Smooth muscle cell (in vitro differentiated cells): ENCODE data around the gene GPR132. TPM values are rescaled to one million over a fixed set of nuclear protein-coding genes. Genes with fewer than 3 reads are reported as not detected.

Source experiments
- DNase-seq: peaks from one replicate; lab custom pipeline; 2025; ENCODE audit not compliant: unreplicated experiment; lab: John Stamatoyannopoulos, UW
- H2AFZ ChIP-seq: fragments of 200-600 bp; sonication (generic); 2 replicates; pipeline ENCODE4 v1.6.0; 2016; ENCODE audit warnings: antibody characterized with exemption, low read depth, mild to moderate bottlenecking
- H3F3A ChIP-seq: fragments of 200-600 bp; sonication (generic); 2 replicates; pipeline ENCODE4 v1.6.0; 2017; ENCODE audit warnings: antibody characterized with exemption, low read depth
- H3K27ac ChIP-seq: fragments of 200-600 bp; sonication (generic); 2 replicates; pipeline ENCODE4 v1.5.1; 2016; ENCODE audit warnings: low read depth, mild to moderate bottlenecking
- H3K27me3 ChIP-seq: fragments of 200-600 bp; sonication (generic); 2 replicates; pipeline ENCODE4 v1.6.1; 2016; ENCODE audit warnings: low read depth, mild to moderate bottlenecking
- H3K36me3 ChIP-seq: fragments of 200-600 bp; sonication (generic); 2 replicates; pipeline ENCODE4 v1.5.1; 2016; ENCODE audit warnings: low read depth
- H3K4me1 ChIP-seq: fragments of 200-600 bp; sonication (generic); 2 replicates; pipeline ENCODE4 v1.5.1; 2016; ENCODE audit warnings: low read depth
- H3K4me2 ChIP-seq: fragments of 200-600 bp; sonication (generic); 2 replicates; pipeline ENCODE4 v1.6.0; 2016; ENCODE audit warnings: mild to moderate bottlenecking
- H3K4me3 ChIP-seq: fragments of 200-600 bp; sonication (generic); 2 replicates; pipeline ENCODE4 v1.5.1; 2016; ENCODE audit warnings: mild to moderate bottlenecking
- H3K79me2 ChIP-seq: fragments of 200-600 bp; sonication (generic); 2 replicates; pipeline ENCODE4 v1.6.0; 2016; ENCODE audit warnings: low read depth, mild to moderate bottlenecking
- H3K9ac ChIP-seq: fragments of 200-600 bp; sonication (generic); 2 replicates; pipeline ENCODE4 v1.6.0; 2016; ENCODE audit warnings: low read depth
- H3K9me3 ChIP-seq: fragments of 200-600 bp; sonication (generic); replicated peaks from 2 replicates; pipeline ENCODE4 v1.5.1; 2016; ENCODE audit warnings: low read depth
- H4K20me1 ChIP-seq: fragments of 200-600 bp; sonication (generic); 2 replicates; pipeline ENCODE4 v1.6.0; 2016; ENCODE audit warnings: low read depth
- WGBS: methylation state at CpG from one replicate; pipeline ENCODE4 v1.1.7; 2016; ENCODE audit warnings: low lambda C conversion rate; 5-methylcytosine and 5-hydroxymethylcytosine counted together
- polyA plus RNA-seq: library from polyadenylated mRNA; unstranded; fragments of >200 nt; fragmentation: Nextera tagmentation; extraction: Ambion mirVana; gene quantifications from 2 replicates; pipeline ENCODE4 v1.2.1, GENCODE V29; 2016
- total RNA-seq: library from RNA; depleted of rRNA; stranded (reverse); fragments of >200 nt; gene quantifications from 2 replicates; pipeline ENCODE4 v1.2.3, GENCODE V29; 2014
- TF ChIP-seq, protein P1 (sequence below): fragments of 200-600 bp; sonication (generic); IDR thresholded peaks from 2 replicates; pipeline ENCODE4 v1.5.1; 2017; ENCODE audit warnings: borderline replicate concordance, mild to moderate bottlenecking, antibody characterized with exemption; ENCODE audit not compliant: insufficient read depth, poor library complexity, severe bottlenecking

Gene GPR132
- total and polyA plus RNA-seq, 2 experiments from 2014 or later: 0.18 to 0.62 TPM

DNA sequence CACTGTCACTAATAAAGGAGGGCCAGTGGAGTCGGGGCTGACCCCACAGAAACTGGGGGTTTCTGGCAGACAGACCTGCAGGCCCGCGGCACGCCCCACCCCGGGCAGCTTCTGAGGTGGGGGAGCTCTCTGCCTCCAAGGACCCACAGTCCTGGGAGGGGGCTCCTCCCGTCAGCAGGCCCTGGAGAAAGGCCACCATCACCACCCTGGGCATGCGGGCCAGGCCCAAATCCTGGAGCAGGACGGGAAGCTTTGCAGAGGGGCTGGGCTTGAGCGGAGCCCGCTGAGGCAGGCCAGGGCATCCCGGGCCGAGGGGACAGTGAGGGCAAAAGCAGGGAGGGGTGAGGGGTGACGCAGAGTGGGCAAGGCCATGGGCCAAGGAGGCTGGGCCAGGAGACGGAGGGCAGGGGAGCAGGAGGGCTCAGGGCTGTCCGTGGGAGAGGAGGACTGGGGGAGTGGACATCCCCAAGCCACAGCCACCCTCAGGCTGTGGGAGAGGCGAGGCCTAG lies 11.1 kb upstream of the GPR132 start:
- no peak overlapping the region for H2AFZ ChIP-seq
- H3K4me2 ChIP-seq: no peak overlapping the region
- H3K27me3 ChIP-seq: no peaks in the 10 kb centered on the region
- H3K9ac ChIP-seq: no peak overlapping the region
- H4K20me1 ChIP-seq: no peaks in the 10 kb centered on the region
- no peaks in the 10 kb centered on the region for H3K9me3 ChIP-seq
- H3K27ac ChIP-seq: no peak overlapping the region
- no peak for DNase-seq
- no peak overlapping the region for H3K4me3 ChIP-seq
- H3K4me1 ChIP-seq: peaks cover 9% of the 10 kb centered on the region
- no peaks in the 10 kb centered on the region for H3K36me3 ChIP-seq
- TF ChIP-seq, protein P1, sequence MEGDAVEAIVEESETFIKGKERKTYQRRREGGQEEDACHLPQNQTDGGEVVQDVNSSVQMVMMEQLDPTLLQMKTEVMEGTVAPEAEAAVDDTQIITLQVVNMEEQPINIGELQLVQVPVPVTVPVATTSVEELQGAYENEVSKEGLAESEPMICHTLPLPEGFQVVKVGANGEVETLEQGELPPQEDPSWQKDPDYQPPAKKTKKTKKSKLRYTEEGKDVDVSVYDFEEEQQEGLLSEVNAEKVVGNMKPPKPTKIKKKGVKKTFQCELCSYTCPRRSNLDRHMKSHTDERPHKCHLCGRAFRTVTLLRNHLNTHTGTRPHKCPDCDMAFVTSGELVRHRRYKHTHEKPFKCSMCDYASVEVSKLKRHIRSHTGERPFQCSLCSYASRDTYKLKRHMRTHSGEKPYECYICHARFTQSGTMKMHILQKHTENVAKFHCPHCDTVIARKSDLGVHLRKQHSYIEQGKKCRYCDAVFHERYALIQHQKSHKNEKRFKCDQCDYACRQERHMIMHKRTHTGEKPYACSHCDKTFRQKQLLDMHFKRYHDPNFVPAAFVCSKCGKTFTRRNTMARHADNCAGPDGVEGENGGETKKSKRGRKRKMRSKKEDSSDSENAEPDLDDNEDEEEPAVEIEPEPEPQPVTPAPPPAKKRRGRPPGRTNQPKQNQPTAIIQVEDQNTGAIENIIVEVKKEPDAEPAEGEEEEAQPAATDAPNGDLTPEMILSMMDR: no peak
- WGBS: 86% methylated on average over 15 of the region's 16 CpGs
- H3K79me2 ChIP-seq: no peaks in the 10 kb centered on the region
- no peaks in the 10 kb centered on the region for H3F3A ChIP-seq

DNA sequence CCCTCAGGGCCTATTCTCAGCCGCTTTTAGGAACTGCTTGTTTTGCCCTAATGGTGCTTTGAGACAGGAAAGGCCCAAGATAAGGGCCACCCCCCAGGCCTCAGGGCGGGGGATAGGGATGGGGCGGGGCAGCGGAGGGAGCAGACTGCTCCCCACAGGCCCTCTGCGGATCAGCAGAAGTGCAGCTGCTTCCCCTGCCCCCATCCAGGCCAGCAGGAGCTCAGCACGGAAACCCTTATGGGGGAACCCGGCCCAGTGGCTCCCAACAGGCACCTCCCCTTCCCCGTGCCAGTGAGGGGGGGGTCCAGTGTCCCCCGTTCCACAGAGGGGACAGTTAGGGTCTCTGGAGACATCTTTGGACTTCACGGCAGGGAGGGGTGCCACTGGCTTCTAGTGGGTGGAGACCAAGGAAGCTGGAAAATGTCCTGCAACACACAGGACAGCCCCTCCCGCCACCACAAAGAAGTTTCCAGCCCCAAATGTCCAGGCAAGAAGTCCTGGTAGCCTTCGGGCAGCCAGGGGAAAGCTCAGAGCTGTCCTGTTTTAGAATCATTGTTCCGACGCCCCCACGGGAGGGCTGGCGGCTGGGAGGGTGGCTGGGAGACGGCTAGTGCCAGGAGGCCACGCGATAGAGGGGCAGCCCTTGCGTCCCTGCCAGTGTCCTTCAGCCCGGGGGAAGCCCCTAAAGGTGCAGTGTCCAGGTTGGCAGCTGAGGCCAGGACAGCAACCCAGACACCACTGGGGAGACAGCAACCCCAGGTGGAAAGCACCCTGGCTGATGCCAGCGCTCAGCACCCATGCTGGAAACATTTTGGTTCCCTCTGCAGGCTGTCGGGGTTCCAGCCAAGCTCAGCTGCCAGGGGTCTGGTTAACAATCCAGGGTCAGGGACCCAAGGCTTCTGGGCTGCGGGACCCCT lies 10.4 kb upstream of the GPR132 start:
- Histone ChIP-seq H3K9me3 (no peaks in the 10 kb centered on the region), H3F3A (no peaks in the 10 kb centered on the region), H3K4me3 (peak overlapping the region; percentile 37), H4K20me1 (no peaks in the 10 kb centered on the region), H3K36me3 (no peaks in the 10 kb centered on the region), H3K79me2 (no peaks in the 10 kb centered on the region), H3K27ac (no peak overlapping the region), H3K4me1 (peaks cover 9% of the 10 kb centered on the region), H3K27me3 (no peaks in the 10 kb centered on the region), H2AFZ (no peak overlapping the region), H3K4me2 (peak overlapping the region; percentile 80), H3K9ac (no peak overlapping the region)
- no peak for DNase-seq
- TF ChIP-seq, protein P1: no peak
- WGBS: 29% methylated on average over 23 of the region's 24 CpGs

DNA sequence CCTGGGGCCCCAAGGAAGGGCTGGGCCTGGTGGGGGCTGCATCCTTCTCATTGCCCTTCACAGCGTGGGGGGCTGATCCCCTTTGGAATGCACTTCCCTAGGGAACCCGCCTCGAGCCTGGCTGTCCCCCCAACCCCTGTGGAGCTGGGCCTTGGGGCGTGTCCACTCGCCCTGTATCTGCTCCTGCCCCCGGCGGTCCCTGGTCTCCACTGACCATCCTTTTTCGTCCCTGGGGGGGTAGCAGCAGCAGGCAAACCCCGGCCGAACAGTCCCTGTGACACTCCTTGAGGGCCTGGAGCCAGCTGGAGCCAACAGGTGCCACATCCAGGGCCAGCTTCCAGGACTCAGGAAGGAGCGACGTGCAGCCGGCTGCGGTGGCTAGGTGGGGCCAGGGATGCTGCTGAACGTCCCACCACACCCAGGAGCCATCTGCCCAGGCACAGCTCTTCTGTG lies 9.4 kb upstream of the GPR132 start:
- WGBS: 77% methylated on average over 15 of the region's 15 CpGs
- H3K4me1 ChIP-seq: peaks cover 9% of the 10 kb centered on the region
- H3K36me3 ChIP-seq: no peaks in the 10 kb centered on the region
- H3K9ac ChIP-seq: no peak overlapping the region
- H3K79me2 ChIP-seq: no peaks in the 10 kb centered on the region
- no peak overlapping the region for H3K27ac ChIP-seq
- no peaks in the 10 kb centered on the region for H3K9me3 ChIP-seq
- H3K27me3 ChIP-seq: no peaks in the 10 kb centered on the region
- no peaks in the 10 kb centered on the region for H4K20me1 ChIP-seq
- H3F3A ChIP-seq: no peaks in the 10 kb centered on the region
- H3K4me2 ChIP-seq: no peak overlapping the region
- DNase-seq: no peak
- no peak overlapping the region for H3K4me3 ChIP-seq
- H2AFZ ChIP-seq: no peak overlapping the region
- TF ChIP-seq, protein P1: no peak
